Endothelial cell (in vitro differentiated cells): ENCODE results near the gene DOK5. TPM values are rescaled to one million over a fixed set of nuclear protein-coding genes. Genes with fewer than 3 reads are reported as not detected.

Experiments used
- DNase-seq: peaks from one replicate; pipeline ENCODE4 v3.0.0; 2021; ENCODE audit warnings: low spot score
- H3K27ac Mint-ChIP-seq: one replicate; pipeline ENCODE4 v1.8.0; 2021; ENCODE audit warnings: mixed read lengths, inconsistent platforms; ENCODE audit not compliant: unreplicated experiment
- H3K27me3 Mint-ChIP-seq: one replicate; pipeline ENCODE4 v1.8.0; 2021; ENCODE audit warnings: mild to moderate bottlenecking, moderate library complexity, mixed read lengths, inconsistent platforms; ENCODE audit not compliant: unreplicated experiment
- H3K36me3 Mint-ChIP-seq: one replicate; pipeline ENCODE4 v1.8.0; 2021; ENCODE audit warnings: mild to moderate bottlenecking, low read depth, mixed read lengths, inconsistent platforms; ENCODE audit not compliant: unreplicated experiment
- H3K4me1 Mint-ChIP-seq: one replicate; pipeline ENCODE4 v1.8.0; 2021; ENCODE audit warnings: mild to moderate bottlenecking, mixed read lengths, inconsistent platforms; ENCODE audit not compliant: unreplicated experiment
- H3K4me3 Mint-ChIP-seq: one replicate; pipeline ENCODE4 v1.8.0; 2021; ENCODE audit warnings: mild to moderate bottlenecking, mixed read lengths, inconsistent platforms; ENCODE audit not compliant: unreplicated experiment
- H3K9me3 Mint-ChIP-seq: one replicate; pipeline ENCODE4 v1.8.0; 2021; ENCODE audit warnings: mixed read lengths, inconsistent platforms; ENCODE audit not compliant: unreplicated experiment
- CTCF ChIP-seq: fragments of 200-600 bp; sonication (generic); IDR thresholded peaks from one replicate; pipeline ENCODE4 v1.5.0; 2021; ENCODE audit warnings: antibody characterized with exemption; ENCODE audit not compliant: unreplicated experiment
- total RNA-seq: library from RNA; stranded (reverse); fragmentation: NEBNext Ultra II Directional; extraction: Animal tissue kit (Norgen Biotek cat#: 25700); gene quantifications from one replicate; pipeline ENCODE4 v1.2.1, GENCODE V29; 2021; ENCODE audit not compliant: unreplicated experiment

DOK5 gene
- total RNA-seq, 1 donor from 2014 or later: 0.26 TPM

DNA sequence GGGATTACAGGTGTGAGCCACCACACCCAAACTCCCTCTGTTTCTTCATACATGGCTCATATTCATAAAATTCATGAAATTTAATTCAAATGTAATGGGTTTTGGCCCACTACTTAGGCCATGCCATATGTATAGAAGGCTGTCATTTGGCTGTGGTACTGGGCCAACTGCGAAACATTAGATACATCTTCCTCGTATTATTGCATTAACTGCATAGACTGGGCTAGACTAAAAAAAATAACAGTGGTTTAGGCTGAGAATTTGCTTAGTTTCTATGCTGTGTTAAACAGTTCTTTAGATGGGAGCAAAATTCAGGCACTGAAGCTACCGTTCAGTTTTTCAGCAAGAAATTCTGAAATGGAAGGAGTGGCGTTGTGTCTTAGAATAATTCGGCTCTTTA is 133.6 kb downstream of the DOK5 start:
- no peak for TF ChIP-seq CTCF

DNA sequence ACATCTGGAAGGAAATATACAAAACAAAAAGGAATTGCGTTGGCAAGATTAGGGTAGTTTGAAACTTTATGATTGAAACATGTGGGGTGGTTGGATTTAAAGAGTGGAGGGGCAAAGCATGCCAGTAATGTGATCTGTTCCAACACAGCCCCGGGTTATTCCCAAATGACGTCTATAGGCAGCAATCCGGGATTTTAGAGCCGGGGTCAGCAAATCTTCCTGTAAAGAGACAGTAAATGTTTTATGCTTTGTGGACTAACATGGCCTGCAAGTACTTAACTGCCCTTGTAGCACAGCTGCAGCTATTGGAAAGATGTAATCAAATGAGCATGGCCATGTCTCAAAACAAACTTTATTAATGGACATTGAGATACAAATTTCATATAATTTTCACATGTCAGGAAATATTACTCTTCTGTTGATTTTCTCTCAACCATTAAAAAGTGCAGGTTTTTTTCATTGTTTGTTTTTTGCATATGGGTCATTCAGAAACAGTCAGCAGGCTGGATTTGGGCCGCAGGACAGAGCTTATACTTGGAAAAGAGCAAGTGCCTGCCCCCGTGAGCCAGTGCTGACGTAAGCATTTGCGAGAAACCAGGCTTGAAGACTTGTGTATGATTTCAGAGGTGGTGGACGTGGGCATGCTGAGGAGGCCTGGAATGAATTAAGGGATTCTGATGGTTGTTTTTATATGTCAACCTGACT is 136.5 kb downstream of the DOK5 start:
- DNase-seq: no peak
- H3K4me3 Mint-ChIP-seq: no peak overlapping the region
- no peaks in the 10 kb centered on the region for H3K4me1 Mint-ChIP-seq
- H3K27ac Mint-ChIP-seq: no peak overlapping the region
- no peaks in the 10 kb centered on the region for H3K9me3 Mint-ChIP-seq
- no peaks in the 10 kb centered on the region for H3K36me3 Mint-ChIP-seq
- no peaks in the 10 kb centered on the region for H3K27me3 Mint-ChIP-seq
- TF ChIP-seq CTCF: no peak

More for the DNA sequence above, 133.6 kb downstream of the DOK5 start:
- Mint-ChIP-seq H3K4me1 (no peaks in the 10 kb centered on the region), H3K4me3 (no peak overlapping the region), H3K27me3 (no peaks in the 10 kb centered on the region), H3K36me3 (no peaks in the 10 kb centered on the region), H3K9me3 (no peaks in the 10 kb centered on the region), H3K27ac (no peak overlapping the region)
- DNase-seq: no peak

DNA sequence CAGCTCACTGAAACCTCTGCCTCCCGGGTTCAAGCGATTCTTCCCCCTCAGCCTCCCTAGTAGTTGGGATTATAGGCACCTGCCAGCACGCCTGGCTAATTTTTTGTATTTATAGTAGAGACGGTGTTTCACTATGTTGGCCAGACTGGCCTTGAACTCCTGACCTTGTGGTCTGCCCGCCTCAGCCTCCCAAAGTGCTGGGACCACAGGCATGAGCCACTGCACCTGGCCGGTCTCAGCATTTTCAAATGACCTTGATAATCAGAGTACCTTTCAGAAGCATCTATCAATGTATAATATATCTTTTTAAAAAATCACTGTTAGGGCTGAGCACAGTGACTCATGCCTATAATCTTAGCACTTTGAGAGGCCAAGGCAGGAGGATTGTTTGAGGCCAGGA is 143.0 kb downstream of the DOK5 start:
- TF ChIP-seq CTCF: no peak
- Mint-ChIP-seq H3K27me3 (no peaks in the 10 kb centered on the region), H3K36me3 (no peaks in the 10 kb centered on the region), H3K9me3 (no peaks in the 10 kb centered on the region), H3K4me3 (no peak overlapping the region), H3K27ac (no peak overlapping the region), H3K4me1 (no peaks in the 10 kb centered on the region)
- DNase-seq: no peak

- TF ChIP-seq CTCF: no peak
- H3K27me3 Mint-ChIP-seq: no peaks in the 10 kb centered on the region
- H3K4me3 Mint-ChIP-seq: no peak overlapping the region
- no peaks in the 10 kb centered on the region for H3K4me1 Mint-ChIP-seq
- no peak for DNase-seq
- no peak overlapping the region for H3K27ac Mint-ChIP-seq
- H3K9me3 Mint-ChIP-seq: no peaks in the 10 kb centered on the region
- no peaks in the 10 kb centered on the region for H3K36me3 Mint-ChIP-seq
These were observed 143.8 kb downstream of the DOK5 start for GRCh38 chr20:54619181-54619580.

DNA sequence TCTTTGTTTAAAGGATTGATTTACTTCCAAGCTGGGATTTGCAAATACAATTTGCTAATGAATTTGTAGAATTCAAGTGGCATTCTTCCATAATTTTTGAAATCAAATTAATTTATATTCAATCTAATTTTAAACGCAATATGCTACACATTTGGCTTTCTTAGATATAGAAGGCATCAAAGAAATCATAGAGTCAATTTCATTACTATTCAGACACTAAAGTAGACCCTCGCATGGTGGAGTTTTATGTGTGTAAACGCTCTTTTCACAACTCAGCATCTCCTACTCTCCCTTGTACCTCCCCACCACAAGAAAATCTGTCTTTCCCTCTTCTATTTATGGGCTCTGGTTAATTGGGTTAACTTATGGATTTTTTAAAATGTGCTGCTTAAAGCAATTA is 144.3 kb downstream of the DOK5 start:
- Mint-ChIP-seq H3K4me1 (no peaks in the 10 kb centered on the region), H3K4me3 (no peak overlapping the region), H3K27me3 (no peaks in the 10 kb centered on the region), H3K9me3 (no peaks in the 10 kb centered on the region), H3K27ac (no peak overlapping the region), H3K36me3 (no peaks in the 10 kb centered on the region)
- no peak for TF ChIP-seq CTCF
- DNase-seq: no peak
